Measurements from ENCODE around the gene TPP2.

Gene TPP2

DNA sequence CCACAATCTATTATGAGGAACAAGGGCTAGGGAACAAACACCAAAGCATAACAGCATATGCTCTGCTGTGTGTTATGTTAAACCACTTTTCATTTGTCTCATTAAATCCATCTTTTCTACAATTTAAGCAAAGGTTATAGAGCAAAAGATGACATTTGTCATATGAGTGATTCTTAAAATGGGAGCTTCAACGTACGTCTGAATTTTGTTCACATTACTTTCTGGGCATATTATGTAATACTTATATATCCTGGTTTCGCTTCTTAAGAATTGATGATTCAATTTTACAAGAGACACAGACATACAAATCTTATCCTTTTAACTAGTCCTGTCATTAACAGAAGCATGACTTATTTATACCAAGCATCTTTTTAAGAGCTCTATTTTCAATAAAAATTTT lies 3.3 kb upstream of the TPP2 start:
- no peak for DNase-seq (ENCODE audit: low read depth in 4 of 4, low spot score in 1 of 4)

DNA sequence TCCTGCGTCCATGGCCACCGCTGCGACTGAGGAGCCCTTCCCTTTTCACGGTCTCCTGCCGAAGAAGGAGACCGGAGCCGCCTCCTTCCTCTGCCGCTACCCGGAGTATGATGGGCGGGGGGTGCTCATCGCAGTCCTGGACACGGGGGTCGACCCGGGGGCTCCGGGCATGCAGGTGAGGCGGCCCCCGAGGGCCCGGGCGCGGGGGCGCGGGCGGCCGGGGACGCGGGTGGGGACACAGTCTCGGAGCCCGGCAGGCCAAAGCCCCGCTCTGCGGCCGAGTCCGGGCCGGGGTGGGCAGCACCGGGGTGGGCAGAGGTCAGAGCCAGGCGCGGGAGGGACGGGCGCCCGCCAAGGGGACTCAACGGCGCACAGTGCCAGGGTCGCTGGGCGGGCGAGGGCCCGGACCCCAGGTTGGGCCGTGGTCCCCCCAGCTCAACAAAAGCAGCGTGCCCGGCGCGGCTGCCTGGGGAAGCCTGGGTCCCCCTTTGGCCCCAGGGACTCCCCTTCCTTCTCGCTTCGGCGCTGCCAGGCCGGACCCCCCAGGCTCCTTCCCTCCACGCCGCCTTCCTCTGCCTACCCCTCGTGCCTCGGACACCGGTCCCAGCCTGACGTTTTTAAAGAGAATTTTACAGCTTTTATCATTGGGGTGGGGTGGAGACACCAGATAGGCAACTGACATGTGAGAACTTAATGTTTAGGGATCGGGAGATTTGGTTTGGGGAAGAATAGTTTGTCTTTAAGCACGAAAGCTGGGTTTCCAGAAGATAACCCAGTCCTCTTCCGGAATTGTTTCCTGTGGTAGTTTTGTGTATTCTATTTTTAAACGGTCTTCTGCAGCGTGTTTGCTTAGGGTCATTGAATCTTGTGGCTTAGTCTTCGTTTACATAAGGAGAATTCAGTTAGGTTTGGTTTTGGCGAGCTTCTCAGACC lies 509 bp downstream of the TPP2 start:
- peak in 1 of 4 experiments; percentile 15 for DNase-seq (ENCODE audit: low read depth in 4 of 4, low spot score in 1 of 4)

DNA sequence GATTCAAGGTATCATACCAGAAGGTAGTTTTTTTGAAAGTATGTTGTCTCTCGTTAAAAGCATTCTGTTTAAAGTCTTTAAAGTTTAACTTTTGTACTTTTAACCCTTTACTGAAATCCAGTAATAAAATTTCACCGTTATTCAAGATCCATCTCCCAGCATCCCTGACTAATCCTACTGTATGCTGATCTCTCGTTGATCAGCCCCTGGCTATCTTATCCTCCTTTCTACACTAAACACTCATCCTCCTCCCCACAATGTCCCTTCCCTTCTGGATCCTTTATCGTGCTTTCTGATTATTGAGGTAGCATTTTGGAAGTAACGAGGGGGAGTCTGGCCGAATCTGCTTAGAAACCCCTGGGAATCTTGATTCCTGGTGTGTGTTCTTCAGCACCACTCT lies 1.3 kb downstream of the TPP2 start:
- no peak for DNase-seq (ENCODE audit: low read depth in 4 of 4, low spot score in 1 of 4)

DNA sequence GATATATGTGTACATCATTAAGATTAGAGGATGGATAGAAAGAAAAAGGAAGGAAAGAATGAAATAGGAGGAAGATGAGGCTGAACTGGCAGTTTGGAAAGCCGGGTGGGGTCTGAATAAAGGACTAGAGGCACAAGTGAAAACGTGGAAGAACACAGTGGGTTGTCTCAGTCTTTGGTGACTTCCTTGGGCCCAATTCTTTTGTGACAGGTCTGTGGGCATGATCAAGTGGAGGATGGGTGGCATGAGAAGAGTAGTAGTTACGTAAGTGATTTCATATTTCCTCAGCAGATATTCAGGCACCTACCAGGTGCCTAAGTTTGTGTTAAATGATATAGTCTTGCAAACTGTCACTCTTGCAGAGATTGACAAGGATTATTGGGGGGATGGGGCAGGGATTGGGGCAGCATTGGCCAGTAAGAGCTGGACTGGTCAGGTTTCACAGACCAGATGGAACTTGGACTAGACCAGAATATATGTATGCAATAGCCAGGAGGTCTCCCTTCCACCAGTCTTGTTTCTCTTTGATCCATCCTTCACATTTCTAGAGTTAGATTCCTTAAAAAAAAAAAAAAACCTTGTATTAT lies 2.7 kb downstream of the TPP2 start:
- no peak for DNase-seq (ENCODE audit: low read depth in 4 of 4, low spot score in 1 of 4)

DNA sequence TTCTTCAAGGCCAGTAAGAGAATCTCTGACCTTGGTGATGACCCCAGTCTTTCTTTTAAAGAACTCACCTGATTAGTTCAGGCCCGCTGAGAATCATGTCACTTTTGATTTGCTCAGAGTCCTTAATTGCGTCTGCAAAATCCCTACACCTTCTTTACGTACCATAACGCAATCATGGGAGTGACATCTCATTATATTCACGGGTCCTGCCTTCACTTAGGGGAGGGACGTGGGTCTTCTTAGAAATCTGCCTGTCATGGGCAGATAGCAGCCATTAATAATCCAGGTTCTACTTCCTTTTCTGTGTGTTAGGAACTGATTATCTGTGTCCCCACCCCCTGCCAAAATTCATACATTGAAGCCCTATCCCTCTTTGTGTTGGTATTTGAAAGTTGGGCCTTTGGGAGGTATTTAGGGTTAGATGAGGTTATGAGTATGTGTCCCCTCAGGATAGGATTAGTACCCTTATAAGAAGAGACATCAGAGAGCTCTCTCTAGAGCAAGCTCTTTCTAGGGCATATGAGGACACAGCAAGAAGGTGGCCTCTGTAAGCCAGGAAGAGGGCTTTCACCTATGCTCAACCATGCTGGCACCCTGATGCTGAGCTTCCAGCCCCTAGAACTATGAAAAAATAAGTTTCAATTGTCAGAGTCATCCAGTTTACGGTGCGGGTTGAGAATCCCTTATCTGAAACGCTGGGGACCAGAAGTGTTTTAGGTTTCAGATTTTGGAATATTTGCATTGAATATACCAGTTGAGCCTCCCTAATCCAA lies 9.9 kb downstream of the TPP2 start:
- no peak for DNase-seq (ENCODE audit: low read depth in 4 of 4, low spot score in 1 of 4)

DNA sequence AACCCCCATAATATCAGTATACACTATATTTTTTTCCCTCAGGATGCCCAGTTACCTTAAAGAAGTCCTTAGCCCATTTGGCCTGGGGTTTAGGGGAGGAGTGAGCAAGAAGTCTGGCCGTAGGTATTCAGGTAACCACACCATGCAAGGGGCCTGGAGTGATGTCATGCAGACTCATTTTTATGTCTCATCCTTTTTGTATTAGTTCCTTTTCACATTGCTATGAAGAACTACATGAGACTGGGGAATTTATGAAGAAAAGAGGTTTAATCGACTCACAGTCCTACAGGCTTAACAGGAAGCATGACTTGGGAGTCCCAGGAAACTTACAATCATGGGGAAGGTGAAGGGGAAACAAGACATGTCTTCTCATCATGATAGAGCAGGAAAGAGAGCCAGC lies 12.2 kb downstream of the TPP2 start:
- DNase-seq (ENCODE audit: low read depth in 4 of 4, low spot score in 1 of 4), result no peak

DNA sequence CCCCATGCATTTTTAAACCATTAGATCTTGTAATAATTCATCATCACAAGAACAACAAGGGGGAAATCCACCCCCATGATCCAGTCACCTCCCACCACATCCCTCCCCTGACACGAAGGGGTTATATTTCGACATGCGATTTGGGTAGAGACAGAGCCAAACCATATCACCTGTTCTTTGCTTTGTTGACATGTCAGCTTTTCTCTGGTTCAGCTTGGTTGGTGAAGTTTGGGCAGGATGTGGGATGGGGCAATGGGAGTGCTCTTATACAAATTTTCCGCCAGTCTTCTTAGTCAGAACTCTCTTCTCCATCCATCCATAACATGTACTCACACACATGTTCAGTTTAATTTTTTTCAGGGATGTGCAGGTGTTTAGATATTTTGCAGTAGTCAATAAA lies 12.9 kb downstream of the TPP2 start:
- no peak for DNase-seq (ENCODE audit: low read depth in 4 of 4, low spot score in 1 of 4)

DNA sequence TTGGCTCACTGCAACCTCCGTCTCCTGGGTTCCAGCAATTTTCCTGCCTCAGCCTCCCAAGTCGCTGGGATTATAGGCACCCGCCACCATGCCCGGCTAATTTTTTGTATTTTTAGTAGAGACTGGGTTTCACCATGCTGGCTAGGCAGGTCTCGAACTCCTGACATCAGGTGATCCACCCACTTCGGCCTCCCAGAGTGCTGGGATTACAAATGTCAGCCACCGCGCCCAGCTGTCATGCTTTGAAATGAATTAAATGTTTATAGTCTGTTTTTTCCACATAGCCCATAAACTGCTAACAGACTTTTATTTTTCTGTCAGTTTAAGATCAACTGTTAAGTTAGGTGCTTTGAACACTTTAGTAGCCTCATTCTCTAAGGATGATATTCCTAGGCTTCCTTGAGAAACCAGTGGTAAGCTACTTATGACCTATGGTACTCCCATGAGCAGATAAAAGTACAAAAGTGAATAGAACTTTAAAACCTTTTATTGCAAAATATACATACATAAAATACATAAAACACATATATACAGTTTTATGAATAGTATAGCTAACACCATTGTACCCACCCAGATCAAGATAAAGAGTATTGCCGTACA lies 13.6 kb downstream of the TPP2 start:
- DNase-seq (ENCODE audit: low read depth in 4 of 4, low spot score in 1 of 4), result no peak

DNA sequence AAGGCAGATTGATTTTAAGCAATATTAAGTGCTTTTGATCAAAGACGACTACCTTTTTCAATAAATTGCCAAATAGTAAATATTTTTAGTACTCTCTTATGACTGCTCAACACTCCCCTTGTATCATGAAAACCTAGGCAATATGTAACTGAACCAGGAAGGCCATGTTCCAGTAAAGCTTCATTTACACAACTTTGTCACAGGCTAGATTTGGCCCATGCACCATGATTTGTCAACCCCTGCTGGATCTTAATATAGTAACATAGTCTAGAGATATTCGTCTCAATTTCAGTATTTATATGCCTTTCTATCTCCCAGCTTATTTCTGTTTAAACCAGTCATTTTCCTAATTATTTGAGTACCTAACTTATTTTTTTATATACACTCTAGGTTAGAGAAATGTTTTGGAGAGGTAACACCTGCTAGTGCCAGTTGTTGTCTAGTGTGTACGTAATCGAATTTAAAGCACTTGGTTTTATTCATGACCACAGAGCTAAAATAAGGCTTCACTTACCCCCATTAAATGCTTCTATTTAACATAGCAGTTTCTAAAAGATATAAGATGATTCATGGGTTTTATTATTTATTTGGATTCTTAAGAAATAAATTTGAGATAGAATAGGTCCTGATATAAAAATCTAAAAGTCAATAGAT lies 21.0 kb downstream of the TPP2 start:
- no peak for DNase-seq (ENCODE audit: low read depth in 4 of 4, low spot score in 1 of 4)

DNA sequence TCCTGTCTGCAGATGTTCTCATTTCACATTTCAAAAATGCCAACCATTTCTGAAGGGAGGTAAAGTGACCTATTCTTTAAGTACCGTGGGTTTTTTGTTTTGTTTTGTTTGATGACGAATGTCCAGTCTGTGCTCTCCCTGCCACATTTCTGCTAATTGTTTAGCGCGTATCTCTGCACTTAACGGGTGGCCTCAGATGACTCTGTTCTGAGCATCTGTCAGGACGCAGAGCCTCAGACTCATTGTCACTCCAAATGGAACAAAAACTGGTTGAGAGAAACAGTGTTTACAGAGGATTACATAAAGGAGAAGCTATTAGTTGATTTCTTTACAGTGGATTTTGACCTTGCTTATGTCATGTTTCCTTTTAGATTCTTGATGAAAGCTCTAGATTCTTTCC lies 23.7 kb downstream of the TPP2 start:
- no peak for DNase-seq (ENCODE audit: low read depth in 4 of 4, low spot score in 1 of 4)

DNA sequence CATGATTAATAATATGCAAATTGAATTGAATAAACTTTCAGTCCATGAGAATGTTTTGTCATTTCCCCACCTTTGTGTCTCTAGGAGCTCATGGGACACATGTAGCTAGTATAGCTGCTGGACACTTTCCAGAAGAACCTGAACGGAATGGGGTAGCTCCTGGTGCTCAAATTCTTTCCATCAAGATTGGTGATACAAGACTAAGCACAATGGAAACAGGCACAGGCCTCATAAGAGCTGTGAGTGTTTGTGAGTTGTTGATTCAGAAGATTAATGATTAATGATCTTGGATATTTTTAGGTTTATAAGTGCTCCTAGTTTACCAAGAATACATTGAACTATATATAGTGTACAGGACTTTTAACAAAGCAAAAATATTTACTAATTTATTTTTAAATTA lies 30.1 kb downstream of the TPP2 start:
- DNase-seq (ENCODE audit: low read depth in 4 of 4, low spot score in 1 of 4), result no peak

DNA sequence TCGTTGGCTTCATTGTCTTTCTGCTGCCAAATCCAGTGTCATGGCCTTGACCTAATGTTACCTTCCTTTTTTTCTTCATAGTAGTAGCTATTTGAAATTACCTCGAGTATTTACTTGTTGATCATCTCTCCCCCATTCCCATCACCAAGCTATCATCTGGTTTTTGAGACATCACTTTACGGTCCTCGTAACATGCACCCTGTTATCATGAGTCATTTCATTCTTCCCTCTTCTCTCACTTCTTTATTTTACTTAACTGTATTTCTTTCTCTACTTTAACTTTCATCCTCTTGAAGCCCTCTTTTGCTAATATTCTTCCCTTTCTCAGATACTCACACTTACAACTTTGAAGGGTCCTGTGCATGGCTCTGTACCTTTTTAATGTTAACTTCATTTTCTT lies 31.8 kb downstream of the TPP2 start:
- no peak for DNase-seq (ENCODE audit: low read depth in 4 of 4, low spot score in 1 of 4)

DNA sequence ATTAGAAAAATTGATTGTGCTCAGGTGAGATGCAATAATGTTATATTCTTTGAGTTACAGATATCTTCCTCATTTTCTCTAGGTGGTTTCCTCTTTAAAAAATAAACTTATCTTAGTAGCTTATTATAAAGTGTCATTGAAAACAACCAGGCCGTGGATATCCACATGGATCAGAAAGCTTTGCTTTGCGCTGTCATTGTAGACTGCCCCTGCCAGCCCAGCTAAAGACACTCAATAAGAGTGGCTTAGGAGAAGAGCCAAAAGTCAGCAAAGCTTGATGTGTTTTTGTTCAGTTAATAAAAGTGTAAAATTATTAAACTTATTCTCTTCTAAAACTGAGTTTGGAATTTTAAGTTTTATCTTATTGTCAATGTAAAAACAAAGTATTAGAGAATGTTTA lies 34.4 kb downstream of the TPP2 start:
- DNase-seq (ENCODE audit: low read depth in 4 of 4, low spot score in 1 of 4), result no peak

DNA sequence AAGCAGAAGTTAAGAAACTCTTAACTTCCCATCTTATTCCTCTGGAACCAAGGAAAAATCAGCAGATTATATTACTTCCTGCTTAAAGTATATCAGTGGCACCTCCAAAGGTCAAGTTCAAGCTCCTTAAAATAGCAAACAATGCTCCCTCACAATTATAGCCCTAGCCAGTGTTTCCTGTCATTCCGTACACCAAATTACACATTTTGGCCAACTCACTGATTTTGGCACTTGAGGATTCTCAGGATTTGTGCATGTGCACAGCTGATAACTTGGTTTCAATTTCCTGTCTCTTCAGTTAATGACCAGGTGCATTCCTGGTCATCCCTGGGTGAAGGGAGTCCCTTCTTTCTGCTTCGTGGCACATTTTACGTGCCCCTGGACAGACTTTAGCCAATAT lies 42.0 kb downstream of the TPP2 start:
- DNase-seq (ENCODE audit: low read depth in 4 of 4, low spot score in 1 of 4), result no peak

DNA sequence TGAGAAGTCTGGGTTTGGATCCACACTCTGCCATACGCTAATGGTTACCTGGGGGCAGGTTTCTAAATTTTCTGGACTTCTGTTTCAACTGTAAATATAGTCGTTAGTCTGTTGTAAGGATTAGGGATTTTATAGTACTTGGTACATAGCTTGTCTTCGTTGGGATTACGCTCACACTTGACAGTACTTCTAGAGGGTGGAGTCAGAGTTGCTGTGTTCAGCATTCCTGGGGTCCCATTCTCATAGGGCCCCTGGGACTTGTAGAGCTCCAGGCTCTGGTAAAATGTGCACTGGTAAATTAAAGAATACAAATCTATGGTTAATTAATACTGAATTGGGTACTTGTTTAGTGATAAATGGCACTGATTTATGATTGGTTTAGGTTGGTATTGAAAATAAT lies 45.2 kb downstream of the TPP2 start:
- no peak for DNase-seq (ENCODE audit: low read depth in 4 of 4, low spot score in 1 of 4)

DNA sequence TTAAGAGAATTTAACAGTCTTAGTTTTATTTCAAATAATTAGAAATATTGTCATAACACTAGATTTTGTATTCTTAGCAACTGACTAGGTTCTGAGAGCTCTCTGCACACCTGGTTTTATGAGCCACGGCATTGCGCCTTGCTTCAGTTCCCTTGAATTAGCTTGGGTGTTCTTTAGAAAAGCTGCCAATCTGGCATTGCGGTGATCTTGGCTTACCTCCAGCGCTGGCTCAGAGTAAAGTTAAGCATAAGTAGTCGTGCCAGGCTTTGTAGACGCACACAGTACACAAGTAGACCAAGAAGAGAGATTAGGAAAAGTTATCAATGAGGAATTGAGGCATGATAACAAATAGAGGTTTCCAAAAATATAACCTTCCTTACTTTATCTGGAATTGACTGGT lies 45.7 kb downstream of the TPP2 start:
- DNase-seq (ENCODE audit: low read depth in 4 of 4, low spot score in 1 of 4), result no peak

DNA sequence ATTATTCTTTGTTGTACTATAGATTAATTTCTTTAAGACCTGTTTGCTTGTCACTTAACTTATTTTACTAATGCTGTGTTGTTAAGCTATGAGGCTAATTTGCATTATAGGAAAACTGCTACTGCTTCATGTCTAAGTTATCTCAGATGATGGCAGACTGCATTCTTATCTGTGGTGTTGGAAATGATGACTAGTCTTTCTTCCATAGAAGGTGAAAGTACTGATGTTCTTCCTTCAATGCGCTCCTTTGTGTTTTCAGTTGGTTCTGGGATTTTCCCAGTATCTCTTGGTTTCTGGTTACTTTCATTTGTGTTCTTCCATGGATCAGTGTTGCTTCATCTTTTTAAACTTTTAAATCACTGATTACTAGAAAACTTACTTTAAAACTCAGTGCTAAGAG lies 46.9 kb downstream of the TPP2 start:
- DNase-seq (ENCODE audit: low read depth in 4 of 4, low spot score in 1 of 4), result no peak

DNA sequence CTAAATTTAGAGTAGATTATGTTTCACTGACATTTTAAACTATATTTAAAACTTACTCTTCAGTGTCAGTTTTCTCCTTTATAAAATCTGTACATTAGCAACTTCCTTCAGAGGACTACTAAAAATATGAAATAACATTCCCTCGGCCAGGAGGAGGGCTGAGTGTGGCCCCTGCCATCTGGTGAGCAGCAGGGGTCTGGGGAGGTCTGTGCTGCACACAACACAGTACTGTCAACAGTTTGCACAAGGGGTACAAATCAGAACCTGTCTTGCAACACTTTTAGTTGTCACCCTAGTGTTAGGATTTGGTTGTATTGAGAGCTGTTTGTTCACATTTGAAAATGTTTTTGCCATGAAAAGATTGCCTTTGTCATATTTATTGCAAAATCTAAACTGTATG lies 48.9 kb downstream of the TPP2 start:
- DNase-seq (ENCODE audit: low read depth in 4 of 4, low spot score in 1 of 4), result no peak

DNA sequence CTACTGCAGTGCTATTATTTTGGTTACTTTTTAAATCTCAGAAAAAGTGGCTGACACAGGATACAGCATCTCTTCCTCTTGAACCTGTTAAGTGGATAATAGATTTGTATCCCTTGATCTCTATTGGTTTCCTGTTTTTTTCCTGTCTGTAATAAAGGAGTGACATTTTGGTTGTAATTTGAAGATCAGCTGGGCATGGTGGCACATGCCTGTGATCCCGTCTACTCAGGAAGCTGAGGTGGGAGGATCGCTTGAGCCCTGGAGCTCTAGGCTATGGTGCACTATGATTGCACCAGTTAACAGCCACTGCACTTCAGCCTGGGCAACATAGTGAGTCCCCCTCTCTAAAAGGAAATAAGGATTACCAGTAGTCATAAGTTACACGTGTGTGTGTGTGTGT lies 51.3 kb downstream of the TPP2 start:
- DNase-seq (ENCODE audit: low read depth in 4 of 4, low spot score in 1 of 4), result no peak

DNA sequence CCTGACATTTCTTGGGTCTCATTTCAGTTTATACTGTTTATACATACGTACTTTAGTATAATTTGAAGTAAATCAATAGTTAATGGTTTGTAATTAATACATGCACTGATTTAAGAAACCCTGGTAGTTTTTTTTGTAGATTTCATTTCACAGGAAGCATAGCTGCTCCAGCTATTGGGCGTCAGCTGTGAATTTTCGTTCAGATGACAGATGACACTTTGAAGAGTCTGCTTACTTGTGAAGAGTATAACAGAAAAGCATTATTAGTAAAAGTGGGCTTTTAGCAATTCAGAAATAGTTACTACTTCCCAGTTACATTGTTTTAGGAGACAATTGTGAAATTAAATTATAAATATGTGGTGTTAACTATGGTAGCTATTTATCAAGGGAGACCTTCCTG lies 53.7 kb downstream of the TPP2 start:
- DNase-seq (ENCODE audit: low read depth in 4 of 4, low spot score in 1 of 4), result no peak

DNA sequence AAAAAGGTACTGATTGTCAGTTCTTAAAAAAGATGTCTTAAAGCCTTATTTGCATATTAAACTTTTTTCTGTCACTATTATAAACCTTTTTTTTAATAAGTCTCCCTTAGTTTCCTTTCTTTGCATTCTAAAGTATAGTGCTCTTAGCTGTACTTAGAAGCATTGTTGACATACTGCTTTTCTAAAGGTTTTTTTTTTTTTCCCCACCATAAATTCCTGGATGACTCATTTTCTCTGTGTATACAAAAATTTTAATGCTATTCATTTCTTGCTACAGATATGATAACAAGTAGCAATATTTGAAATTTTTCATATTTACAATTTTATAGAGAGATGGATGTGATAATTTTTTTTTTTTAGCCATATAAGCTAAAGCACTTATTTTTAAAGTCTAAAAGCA lies 54.6 kb downstream of the TPP2 start:
- DNase-seq (ENCODE audit: low read depth in 4 of 4, low spot score in 1 of 4), result no peak

Data from stimulated activated CD4-positive, alpha-beta T cell treated with anti-CD3 and anti-CD28 coated beads, Interleukin-1b, Interleukin-23, amount 100 ng/mL, for 24 hours (primary cell).